ENCODE results near the gene GPR6. TPM values are rescaled to one million over a fixed set of nuclear protein-coding genes. Genes with fewer than 3 reads are reported as not detected.

The GPR6 gene
- not detected for polyA plus RNA-seq (2013, experiment 1 of 2)
- not detected for polyA plus RNA-seq (2013, experiment 2 of 2)

DNA sequence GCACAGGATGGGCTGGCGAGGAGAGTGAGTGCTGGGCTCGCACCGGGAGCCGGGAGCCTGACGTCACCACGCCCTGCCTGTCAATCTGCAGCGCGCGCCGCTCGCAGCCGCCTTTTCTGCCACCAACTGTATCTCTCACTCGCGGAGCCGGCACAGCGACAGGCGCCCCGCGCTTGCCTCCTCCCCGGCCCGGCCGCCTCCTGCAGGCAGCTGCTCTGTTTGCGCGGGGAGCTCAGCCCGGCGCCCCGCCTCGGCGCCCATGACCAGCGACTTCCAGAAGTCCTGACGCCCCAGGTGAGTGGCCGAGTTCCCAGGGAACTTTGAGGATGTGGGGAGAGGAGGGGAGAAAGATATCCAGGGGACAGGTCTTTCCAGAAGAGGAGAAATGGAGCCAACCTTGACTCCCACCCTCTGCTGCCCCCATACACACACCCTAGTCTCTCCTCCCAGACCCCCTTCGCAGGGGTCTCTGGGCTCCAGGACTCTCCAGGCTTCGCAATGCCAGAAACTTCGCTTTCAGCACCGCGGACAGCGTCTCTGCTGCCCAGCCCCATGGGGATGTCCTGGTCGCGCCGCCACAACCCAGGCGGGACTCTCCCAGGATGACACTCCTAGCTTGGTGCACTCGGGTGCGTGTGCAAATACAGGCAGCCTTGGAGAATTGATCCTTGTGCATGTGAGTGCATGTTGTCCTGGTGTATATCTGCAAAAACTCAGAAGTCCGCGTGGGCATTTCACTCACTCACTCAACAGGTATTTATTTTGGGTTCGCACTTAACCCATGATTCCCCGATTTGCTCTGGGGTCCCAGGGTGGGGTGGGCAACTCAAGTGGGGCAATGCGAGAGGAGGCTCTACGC, at the start of gene GPR6:
TSS of gene GPR6 (plus strand) at position 138 of the 859 bp plus-strand sequence. CDS start 802 bp downstream, outside the sequence.
- H3K4me3 ChIP-seq (ENCODE audit: low read length in 2 of 2): peak within 1 kb of the TSS in 1 of 2 donors; percentile 76
- whole genome bisulfite sequencing, 2 donors (ENCODE audit: extremely low coverage in 2 of 2, insufficient read length in 2 of 2, insufficient replicate concordance in 1 of 2): no CpG with 5 or more reads among the region's 50 CpGs
- peak; percentile 91 for DNase-seq (ENCODE audit: low spot score)
- no peaks in the 10 kb centered on the region for H3K79me1 ChIP-seq (ENCODE audit: low read depth, low read length)
- peak within 1 kb of the TSS; percentile 86 for H3K4me2 ChIP-seq (ENCODE audit: insufficient read depth, low read length, poor library complexity, severe bottlenecking)
- peaks cover 0 to 2% of the 10 kb centered on the region in 2 donors for H3K9me3 ChIP-seq (replicated peaks in 1 of 2; ENCODE audit: control insufficient read depth in 2 of 2, insufficient read depth in 1 of 2, low read depth in 1 of 2, low read length in 2 of 2)
- H2BK120ac ChIP-seq (ENCODE audit: low read depth, low read length): no peak within 1 kb of the TSS
- no peak within 1 kb of the TSS for H4K8ac ChIP-seq (ENCODE audit: low read depth, low read length)
- H3K14ac ChIP-seq (ENCODE audit: low read length): no peak within 1 kb of the TSS
- H2AK5ac ChIP-seq (ENCODE audit: low read depth, low read length): no peak within 1 kb of the TSS
- no peak within 1 kb of the TSS for H2BK12ac ChIP-seq (ENCODE audit: low read length)
- no peak within 1 kb of the TSS for H3K27ac ChIP-seq (replicated peaks; ENCODE audit: low read length)
- H3K36me3 ChIP-seq (replicated peaks in 1 of 2; ENCODE audit: control insufficient read depth in 2 of 2, insufficient read depth in 2 of 2, low read length in 2 of 2): no peaks in the 10 kb centered on the region
- H3K27me3 ChIP-seq (ENCODE audit: control insufficient read depth in 3 of 3, insufficient read depth in 3 of 3, low read depth in 1 of 3, low read length in 3 of 3): peaks cover 10 to 41% (median 19%) of the 10 kb centered on the region in 3 experiments
- peaks cover 3 to 9% of the 10 kb centered on the region in 2 donors for H3K4me1 ChIP-seq (ENCODE audit: control insufficient read depth in 2 of 2, insufficient read depth in 1 of 2, low read depth in 1 of 2, low read length in 2 of 2)
- H2BK5ac ChIP-seq (ENCODE audit: low read length): no peak within 1 kb of the TSS
- peak within 1 kb of the TSS; percentile 92 for H3K23ac ChIP-seq (ENCODE audit: low read depth, low read length, poor library complexity)
- H3K18ac ChIP-seq (ENCODE audit: low read length): no peak within 1 kb of the TSS
- H3K4ac ChIP-seq (ENCODE audit: low read length): no peak within 1 kb of the TSS
- H2BK15ac ChIP-seq (ENCODE audit: low read length): no peak within 1 kb of the TSS
- H4K91ac ChIP-seq (ENCODE audit: low read depth, low read length, poor library complexity): no peak within 1 kb of the TSS
- no peak within 1 kb of the TSS for H3K9ac ChIP-seq (ENCODE audit: low read depth, low read length, poor library complexity)
- peak within 1 kb of the TSS; percentile 63 for H2AFZ ChIP-seq (ENCODE audit: low read length)

DNA sequence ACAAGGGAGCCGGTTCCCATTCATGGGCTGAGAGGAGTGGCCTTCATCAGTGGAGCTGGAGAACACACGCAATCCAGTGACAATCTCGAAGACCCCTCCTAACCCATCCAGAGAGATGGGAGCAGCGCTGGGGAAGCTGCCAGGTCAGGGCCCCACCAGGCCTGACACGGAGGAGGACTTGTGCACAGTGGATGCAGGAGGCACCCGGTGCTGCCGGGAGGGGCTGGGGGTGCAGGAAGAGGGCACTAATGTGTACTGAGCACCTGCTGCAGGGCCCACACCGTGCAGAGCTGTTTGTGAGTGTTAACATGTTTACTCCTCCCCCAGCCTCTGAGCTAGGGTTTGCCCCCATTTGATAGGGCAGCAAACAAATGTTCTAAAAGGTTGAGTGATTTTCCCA, 43.8 kb upstream of the GPR6 start:
- DNase-seq (ENCODE audit: low spot score): no peak
- Histone ChIP-seq H3K4ac (ENCODE audit: low read length) (no peak overlapping the region), H3K23ac (ENCODE audit: low read depth, low read length, poor library complexity) (peak overlapping the region; percentile 46), H3K14ac (ENCODE audit: low read length) (no peak overlapping the region), H3K4me1 (ENCODE audit: control insufficient read depth in 2 of 2, insufficient read depth in 1 of 2, low read depth in 1 of 2, low read length in 2 of 2) (no peaks in the 10 kb centered on the region), H3K4me3 (ENCODE audit: low read length in 2 of 2) (no peak overlapping the region), H2BK12ac (ENCODE audit: low read length) (no peak overlapping the region), H3K18ac (ENCODE audit: low read length) (peak overlapping the region; percentile 41), H3K27ac (replicated peaks; ENCODE audit: low read length) (no peak overlapping the region), H2BK5ac (ENCODE audit: low read length) (no peak overlapping the region), H3K27me3 (ENCODE audit: control insufficient read depth in 3 of 3, insufficient read depth in 3 of 3, low read depth in 1 of 3, low read length in 3 of 3) (peaks cover 0 to 2% (median 0%) of the 10 kb centered on the region in 3 experiments), H4K91ac (ENCODE audit: low read depth, low read length, poor library complexity) (no peak overlapping the region), H3K36me3 (replicated peaks in 1 of 2; ENCODE audit: control insufficient read depth in 2 of 2, insufficient read depth in 2 of 2, low read length in 2 of 2) (no peaks in the 10 kb centered on the region), H4K8ac (ENCODE audit: low read depth, low read length) (no peak overlapping the region), H2AFZ (ENCODE audit: low read length) (no peak overlapping the region), H2AK5ac (ENCODE audit: low read depth, low read length) (no peak overlapping the region), H2BK120ac (ENCODE audit: low read depth, low read length) (no peak overlapping the region), H3K4me2 (ENCODE audit: insufficient read depth, low read length, poor library complexity, severe bottlenecking) (no peak overlapping the region), H3K79me1 (ENCODE audit: low read depth, low read length) (no peaks in the 10 kb centered on the region), H2BK15ac (ENCODE audit: low read length) (no peak overlapping the region), H3K9ac (ENCODE audit: low read depth, low read length, poor library complexity) (no peak overlapping the region), H3K9me3 (replicated peaks in 1 of 2; ENCODE audit: control insufficient read depth in 2 of 2, insufficient read depth in 1 of 2, low read depth in 1 of 2, low read length in 2 of 2) (no peaks in the 10 kb centered on the region)
- WGBS, 2 donors (ENCODE audit: extremely low coverage in 2 of 2, insufficient read length in 2 of 2, insufficient replicate concordance in 1 of 2): no CpG with 5 or more reads among the region's 8 CpGs

DNA sequence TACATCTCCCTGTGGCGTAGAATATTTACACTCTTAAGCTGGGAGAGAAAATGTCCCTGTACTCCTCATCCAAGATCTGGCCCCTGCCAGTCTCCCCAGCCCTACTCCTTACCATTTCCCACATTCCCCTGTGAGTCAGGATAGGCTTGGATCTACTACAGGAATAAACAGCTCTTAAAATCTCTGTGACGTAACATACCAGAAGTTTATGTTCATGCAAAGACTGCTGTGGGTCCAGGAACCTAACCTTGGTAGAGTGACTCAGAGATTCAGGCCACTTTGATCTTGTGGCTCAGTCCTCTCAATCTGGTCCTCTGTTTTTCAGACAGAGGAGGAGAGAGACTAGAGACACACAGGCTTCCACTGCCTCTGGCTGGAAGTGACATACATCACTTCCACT, 38.5 kb upstream of the GPR6 start:
- no peak overlapping the region for H3K18ac ChIP-seq (ENCODE audit: low read length)
- H3K9me3 ChIP-seq (replicated peaks in 1 of 2; ENCODE audit: control insufficient read depth in 2 of 2, insufficient read depth in 1 of 2, low read depth in 1 of 2, low read length in 2 of 2): no peaks in the 10 kb centered on the region
- no peak overlapping the region for H3K23ac ChIP-seq (ENCODE audit: low read depth, low read length, poor library complexity)
- no peak overlapping the region for H2BK15ac ChIP-seq (ENCODE audit: low read length)
- no peak overlapping the region for H3K14ac ChIP-seq (ENCODE audit: low read length)
- H3K79me1 ChIP-seq (ENCODE audit: low read depth, low read length): no peaks in the 10 kb centered on the region
- no peak for DNase-seq (ENCODE audit: low spot score)
- no CpG with 5 or more reads among the region's 2 CpGs for WGBS, 2 donors (ENCODE audit: extremely low coverage in 2 of 2, insufficient read length in 2 of 2, insufficient replicate concordance in 1 of 2)
- H3K4me2 ChIP-seq (ENCODE audit: insufficient read depth, low read length, poor library complexity, severe bottlenecking): no peak overlapping the region
- H3K27me3 ChIP-seq (ENCODE audit: control insufficient read depth in 3 of 3, insufficient read depth in 3 of 3, low read depth in 1 of 3, low read length in 3 of 3): peaks cover 0 to 10% (median 0%) of the 10 kb centered on the region in 3 experiments
- H2AFZ ChIP-seq (ENCODE audit: low read length): no peak overlapping the region
- no peak overlapping the region for H2AK5ac ChIP-seq (ENCODE audit: low read depth, low read length)
- no peak overlapping the region for H2BK12ac ChIP-seq (ENCODE audit: low read length)
- no peak overlapping the region for H2BK120ac ChIP-seq (ENCODE audit: low read depth, low read length)
- no peak overlapping the region for H3K4ac ChIP-seq (ENCODE audit: low read length)
- H2BK5ac ChIP-seq (ENCODE audit: low read length): no peak overlapping the region
- H3K4me3 ChIP-seq (ENCODE audit: low read length in 2 of 2): no peak overlapping the region
- no peak overlapping the region for H3K27ac ChIP-seq (replicated peaks; ENCODE audit: low read length)
- H3K4me1 ChIP-seq (ENCODE audit: control insufficient read depth in 2 of 2, insufficient read depth in 1 of 2, low read depth in 1 of 2, low read length in 2 of 2): peaks cover 0 to 4% of the 10 kb centered on the region in 2 donors
- no peak overlapping the region for H4K91ac ChIP-seq (ENCODE audit: low read depth, low read length, poor library complexity)
- no peak overlapping the region for H4K8ac ChIP-seq (ENCODE audit: low read depth, low read length)
- no peak overlapping the region for H3K9ac ChIP-seq (ENCODE audit: low read depth, low read length, poor library complexity)
- no peaks in the 10 kb centered on the region for H3K36me3 ChIP-seq (replicated peaks in 1 of 2; ENCODE audit: control insufficient read depth in 2 of 2, insufficient read depth in 2 of 2, low read length in 2 of 2)

DNA sequence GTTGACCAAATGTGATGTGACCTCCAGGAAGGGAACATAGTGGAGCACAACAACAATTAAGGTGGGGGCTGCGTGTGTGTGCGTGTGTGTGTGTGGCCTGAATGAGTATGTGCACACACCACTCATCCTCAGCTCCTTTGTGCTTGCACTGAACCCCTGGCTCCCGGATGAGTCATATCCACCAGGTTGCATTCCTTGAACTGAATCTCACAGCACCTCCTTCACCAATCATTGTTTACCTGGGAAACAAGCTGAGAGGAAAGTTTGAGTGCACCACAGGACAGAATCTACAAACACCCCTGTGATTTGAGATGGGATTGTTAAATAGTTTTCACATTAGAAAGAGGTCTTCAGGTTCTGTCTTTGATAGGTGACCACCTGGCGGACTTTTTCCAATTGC, 33.7 kb upstream of the GPR6 start:
- Histone ChIP-seq H2AK5ac (ENCODE audit: low read depth, low read length) (no peak overlapping the region), H2BK5ac (ENCODE audit: low read length) (no peak overlapping the region), H3K4me2 (ENCODE audit: insufficient read depth, low read length, poor library complexity, severe bottlenecking) (no peak overlapping the region), H3K27me3 (ENCODE audit: control insufficient read depth in 3 of 3, insufficient read depth in 3 of 3, low read depth in 1 of 3, low read length in 3 of 3) (peaks cover 0 to 12% (median 0%) of the 10 kb centered on the region in 3 experiments), H3K4me1 (ENCODE audit: control insufficient read depth in 2 of 2, insufficient read depth in 1 of 2, low read depth in 1 of 2, low read length in 2 of 2) (peaks cover 0 to 8% of the 10 kb centered on the region in 2 donors), H2BK120ac (ENCODE audit: low read depth, low read length) (no peak overlapping the region), H2BK12ac (ENCODE audit: low read length) (no peak overlapping the region), H3K4me3 (ENCODE audit: low read length in 2 of 2) (no peak overlapping the region), H4K8ac (ENCODE audit: low read depth, low read length) (no peak overlapping the region), H3K4ac (ENCODE audit: low read length) (no peak overlapping the region), H3K23ac (ENCODE audit: low read depth, low read length, poor library complexity) (no peak overlapping the region), H3K18ac (ENCODE audit: low read length) (no peak overlapping the region), H4K91ac (ENCODE audit: low read depth, low read length, poor library complexity) (no peak overlapping the region), H3K27ac (replicated peaks; ENCODE audit: low read length) (no peak overlapping the region), H2BK15ac (ENCODE audit: low read length) (no peak overlapping the region), H3K9ac (ENCODE audit: low read depth, low read length, poor library complexity) (no peak overlapping the region), H3K14ac (ENCODE audit: low read length) (no peak overlapping the region), H3K79me1 (ENCODE audit: low read depth, low read length) (no peaks in the 10 kb centered on the region), H2AFZ (ENCODE audit: low read length) (no peak overlapping the region), H3K36me3 (replicated peaks in 1 of 2; ENCODE audit: control insufficient read depth in 2 of 2, insufficient read depth in 2 of 2, low read length in 2 of 2) (no peaks in the 10 kb centered on the region), H3K9me3 (replicated peaks in 1 of 2; ENCODE audit: control insufficient read depth in 2 of 2, insufficient read depth in 1 of 2, low read depth in 1 of 2, low read length in 2 of 2) (no peaks in the 10 kb centered on the region)
- no peak for DNase-seq (ENCODE audit: low spot score)
- WGBS, 2 donors (ENCODE audit: extremely low coverage in 2 of 2, insufficient read length in 2 of 2, insufficient replicate concordance in 1 of 2): no CpG with 5 or more reads among the region's 4 CpGs

All from neuronal stem cell (in vitro differentiated cells).